ENCODE measurements around the gene EEF1G.
"Not testable (repeated sequence)": the region's sequence is repeated elsewhere in the genome, so short reads cannot be mapped to it uniquely, and the experiment has no call there.

The EEF1G gene, protein sequence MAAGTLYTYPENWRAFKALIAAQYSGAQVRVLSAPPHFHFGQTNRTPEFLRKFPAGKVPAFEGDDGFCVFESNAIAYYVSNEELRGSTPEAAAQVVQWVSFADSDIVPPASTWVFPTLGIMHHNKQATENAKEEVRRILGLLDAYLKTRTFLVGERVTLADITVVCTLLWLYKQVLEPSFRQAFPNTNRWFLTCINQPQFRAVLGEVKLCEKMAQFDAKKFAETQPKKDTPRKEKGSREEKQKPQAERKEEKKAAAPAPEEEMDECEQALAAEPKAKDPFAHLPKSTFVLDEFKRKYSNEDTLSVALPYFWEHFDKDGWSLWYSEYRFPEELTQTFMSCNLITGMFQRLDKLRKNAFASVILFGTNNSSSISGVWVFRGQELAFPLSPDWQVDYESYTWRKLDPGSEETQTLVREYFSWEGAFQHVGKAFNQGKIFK

DNA sequence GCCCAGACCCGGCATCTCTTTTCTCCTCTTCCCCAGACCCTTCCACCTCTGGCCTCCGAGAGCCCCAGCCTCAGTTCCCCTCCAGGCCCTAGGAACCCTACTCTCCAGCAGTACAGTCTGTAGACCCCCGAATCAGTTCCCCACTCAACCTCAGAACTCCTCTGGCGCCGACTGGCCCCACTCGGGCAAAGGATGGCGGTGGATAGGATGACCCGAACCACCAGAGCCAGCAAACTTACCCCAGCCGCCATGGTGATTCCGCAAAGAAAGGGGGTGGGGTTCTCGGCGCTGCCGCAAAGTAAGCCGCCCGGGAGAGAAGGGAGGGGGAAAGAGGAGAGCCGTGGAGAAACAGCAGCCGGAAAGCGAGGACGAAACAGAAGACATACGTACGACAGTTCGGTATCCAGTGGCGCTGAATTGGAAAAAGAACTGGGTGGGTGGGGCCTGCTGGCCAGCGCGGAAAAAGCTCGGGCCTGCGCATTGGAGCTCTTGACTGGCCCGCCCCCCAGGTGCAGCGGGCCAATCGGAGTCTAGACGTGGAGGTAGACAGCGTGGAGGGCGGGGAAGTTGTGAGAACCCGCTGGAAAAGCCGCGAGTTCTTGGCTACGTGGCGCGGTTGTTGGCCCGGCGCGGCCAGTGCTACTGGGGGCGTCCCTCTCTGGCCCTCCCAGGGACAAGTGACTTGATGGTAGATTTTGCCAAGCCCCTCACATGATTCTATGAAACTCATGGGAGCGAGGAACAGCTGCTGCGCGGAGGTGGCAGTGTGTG, at the start of gene EEF1G:
Gene EEF1G (minus strand): TSS at position 300 of the 771 bp plus-strand sequence. CDS start 49 bp downstream, at position 251.
- ChIA-PET CTCF (interaction anchor here (1.0 kb wide), 1 partner anchor 13 kb away, joined by 7 read pairs; no protein-coding TSS in a partner anchor), POLR2A (interaction anchor here (0.6 to 10.8 kb wide), 41 partner anchors 9 to 776 kb away, joined by 3 to 168 read pairs (median 4); partner anchors contain the start of genes AHNAK, B3GAT3, C11orf98 and CSKMT)
- DNase-seq (ENCODE audit: extremely low spot score) = peak; percentile 98
- TF ChIP-seq NFRKB (IDR thresholded peaks at IDR 0.05) (peak; percentile 15; the same call in 1 of the 2 replicates), ELF4 (IDR thresholded peaks at IDR 0.05) (peak; percentile 41; the same call in 1 of the 2 replicates), LEF1 (IDR thresholded peaks at IDR 0.05; ENCODE audit: borderline replicate concordance) (no peak), CTBP1 (IDR thresholded peaks at IDR 0.05; ENCODE audit: borderline replicate concordance) (no peak)
- TF ChIP-seq, protein P1, sequence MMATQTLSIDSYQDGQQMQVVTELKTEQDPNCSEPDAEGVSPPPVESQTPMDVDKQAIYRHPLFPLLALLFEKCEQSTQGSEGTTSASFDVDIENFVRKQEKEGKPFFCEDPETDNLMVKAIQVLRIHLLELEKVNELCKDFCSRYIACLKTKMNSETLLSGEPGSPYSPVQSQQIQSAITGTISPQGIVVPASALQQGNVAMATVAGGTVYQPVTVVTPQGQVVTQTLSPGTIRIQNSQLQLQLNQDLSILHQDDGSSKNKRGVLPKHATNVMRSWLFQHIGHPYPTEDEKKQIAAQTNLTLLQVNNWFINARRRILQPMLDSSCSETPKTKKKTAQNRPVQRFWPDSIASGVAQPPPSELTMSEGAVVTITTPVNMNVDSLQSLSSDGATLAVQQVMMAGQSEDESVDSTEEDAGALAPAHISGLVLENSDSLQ (IDR thresholded peaks at IDR 0.05) = peak; percentile 73

DNA sequence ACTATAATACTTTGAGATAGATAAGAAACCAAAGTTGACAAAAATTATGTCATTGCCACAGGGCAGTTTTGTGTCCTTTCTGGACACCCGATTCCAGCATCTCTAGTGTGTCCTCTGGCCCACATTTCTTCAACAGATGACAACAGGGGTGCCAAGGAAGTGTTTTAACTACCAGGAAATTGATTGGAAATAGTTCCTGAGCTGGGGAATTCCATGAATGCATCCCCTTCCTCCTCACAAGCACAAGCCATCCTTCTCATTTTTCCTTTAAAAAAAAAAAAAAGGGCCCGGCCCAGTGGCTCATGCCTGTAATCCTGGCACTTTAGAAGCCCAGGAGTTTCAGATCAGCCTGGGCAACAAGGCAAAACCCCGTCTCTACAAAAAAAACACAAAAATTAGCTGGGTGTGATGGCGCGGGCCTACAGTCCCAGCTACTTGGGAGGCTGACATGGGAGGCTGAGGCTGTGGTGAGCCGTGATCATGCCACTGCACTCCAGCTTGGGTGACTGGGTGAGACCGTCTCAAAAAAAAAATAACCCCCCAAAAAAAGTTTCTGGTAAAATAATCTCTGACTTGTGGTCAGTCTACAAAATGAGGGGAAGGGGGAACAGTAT, 48.9 kb upstream of the EEF1G start:
- CTCF ChIA-PET = interaction anchor here (0.7 to 1.4 kb wide), 2 partner anchors 11 to 31 kb away, joined by 3 to 5 read pairs; partner anchors contain the start of gene TUT1
- POLR2A ChIA-PET = interaction anchor here (0.8 to 4.6 kb wide), 19 partner anchors 9 to 219 kb away, joined by 3 to 61 read pairs (median 5); partner anchors contain the start of genes C11orf98, CSKMT, EEF1G and EML3
- no peak for DNase-seq (ENCODE audit: extremely low spot score)
- TF ChIP-seq ZNF384 (IDR thresholded peaks at IDR 0.05) (no peak), FOXM1 (IDR thresholded peaks at IDR 0.05; ENCODE audit: borderline replicate concordance) (no peak), NFRKB (IDR thresholded peaks at IDR 0.05) (no peak), L3MBTL2 (conservative IDR thresholded peaks at IDR 0.05) (no peak)

DNA sequence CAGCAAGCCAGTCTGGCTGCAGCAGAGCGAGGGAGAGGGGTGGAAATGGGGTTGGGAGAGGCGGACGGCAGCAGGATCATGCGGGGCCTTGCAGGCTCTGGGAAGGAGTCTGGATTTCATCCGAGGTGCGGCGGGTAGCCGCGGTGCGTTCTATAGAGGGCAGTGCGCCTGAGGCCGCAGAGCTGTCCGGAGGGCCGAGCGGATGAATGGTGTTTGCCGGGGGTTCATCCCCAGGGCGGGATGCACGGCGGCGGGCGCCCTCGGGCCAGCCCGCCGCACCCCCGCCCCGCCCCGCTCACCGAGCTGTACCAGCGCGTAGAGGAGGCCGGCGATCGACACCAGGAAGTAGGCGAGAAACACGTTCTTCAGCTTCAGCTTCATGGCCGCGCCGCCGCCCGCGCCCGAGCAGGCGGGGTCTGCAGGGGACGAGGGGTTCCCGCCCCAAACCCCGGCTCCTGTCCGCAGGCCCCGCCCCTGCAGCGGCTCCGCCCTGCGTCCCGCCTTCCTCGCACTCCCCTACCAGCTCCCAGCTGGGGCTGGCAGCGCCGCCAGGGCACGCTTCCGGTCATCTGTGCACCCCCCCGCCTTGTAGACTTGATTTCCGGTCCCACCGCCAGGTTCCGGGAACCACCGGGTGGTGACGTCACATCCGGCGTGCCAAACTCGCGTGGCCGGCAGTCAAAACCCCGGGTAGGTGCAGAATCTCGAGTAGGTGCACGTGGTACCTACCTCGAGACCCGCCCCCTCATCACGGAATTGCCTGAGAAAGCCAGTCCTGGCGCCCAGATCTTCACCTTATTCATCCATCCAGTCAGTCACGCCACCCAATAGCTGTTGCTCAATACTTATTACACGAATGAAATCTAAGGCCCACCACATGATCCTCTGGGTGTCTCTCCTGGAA, 48.1 kb upstream of the EEF1G start, which contains the start of gene B3GAT3:
Gene B3GAT3 (minus strand): TSS at position 420 of the 904 bp plus-strand sequence. CDS start 39 bp downstream, at position 381.
- TF ChIP-seq, protein P1 (IDR thresholded peaks at IDR 0.05) = no peak; the same call in 1 of the 2 replicates
- TF ChIP-seq NFRKB (IDR thresholded peaks at IDR 0.05) = no peak
- peak; percentile 87 for TF ChIP-seq L3MBTL2 (conservative IDR thresholded peaks at IDR 0.05)
- peak; percentile 49; the same call in 1 of the 2 replicates for TF ChIP-seq TARDBP (IDR thresholded peaks at IDR 0.05)
- no peak for TF ChIP-seq SP1 (IDR thresholded peaks at IDR 0.05)
- TF ChIP-seq HDGF (IDR thresholded peaks at IDR 0.05; ENCODE audit: borderline replicate concordance) = 0 out of 2 replicates have a peak, but pooled peaks have one; percentile 69
- peak; percentile 74 for TF ChIP-seq ELF4 (IDR thresholded peaks at IDR 0.05)
- TF ChIP-seq LEF1 (IDR thresholded peaks at IDR 0.05; ENCODE audit: borderline replicate concordance) = no peak
- no peak for TF ChIP-seq FOXM1 (IDR thresholded peaks at IDR 0.05; ENCODE audit: borderline replicate concordance)
- TF ChIP-seq CTBP1 (IDR thresholded peaks at IDR 0.05; ENCODE audit: borderline replicate concordance) = no peak
- no peak for TF ChIP-seq SUZ12 (IDR thresholded peaks at IDR 0.05)
- POLR2A ChIA-PET = interaction anchor here (0.8 to 4.6 kb wide), 25 partner anchors 9 to 220 kb away, joined by 3 to 61 read pairs (median 4); partner anchors contain the start of genes C11orf98, CSKMT, EEF1G and EML3
- DNase-seq (ENCODE audit: extremely low spot score) = peak; percentile 98
- CTCF ChIA-PET = interaction anchor here (0.7 to 1.2 kb wide), 2 partner anchors 10 to 30 kb away, joined by 3 to 7 read pairs; partner anchors contain the start of gene TUT1

DNA sequence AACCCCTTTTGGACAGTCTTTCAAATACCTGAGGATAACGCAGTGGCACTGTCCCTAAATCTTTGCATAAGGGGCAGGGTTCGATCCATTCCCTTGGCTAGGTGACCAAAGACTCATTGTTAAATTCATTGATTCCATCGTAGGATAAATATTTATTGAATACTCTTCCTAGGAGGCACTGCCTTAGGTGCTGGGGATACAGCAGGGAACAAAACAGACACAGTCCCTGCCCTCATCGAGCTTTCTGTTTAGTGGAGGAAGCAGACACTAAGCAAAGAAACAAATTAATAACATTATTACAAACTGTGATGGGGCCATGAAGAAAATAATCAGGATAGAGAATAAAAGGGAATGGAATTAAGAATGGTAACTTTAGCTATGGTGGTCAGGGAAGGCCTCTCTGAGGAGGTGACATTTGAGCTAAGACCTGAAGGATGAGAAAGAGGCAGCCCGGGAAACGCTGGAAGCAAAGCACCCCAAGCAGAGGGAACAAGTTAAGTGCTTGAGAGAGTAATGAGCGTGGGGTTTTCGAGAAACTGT, 47.4 kb upstream of the EEF1G start:
- CTCF ChIA-PET = interaction anchor here (1.2 kb wide), 1 partner anchor 9 kb away, joined by 7 read pairs; no protein-coding TSS in a partner anchor

DNA sequence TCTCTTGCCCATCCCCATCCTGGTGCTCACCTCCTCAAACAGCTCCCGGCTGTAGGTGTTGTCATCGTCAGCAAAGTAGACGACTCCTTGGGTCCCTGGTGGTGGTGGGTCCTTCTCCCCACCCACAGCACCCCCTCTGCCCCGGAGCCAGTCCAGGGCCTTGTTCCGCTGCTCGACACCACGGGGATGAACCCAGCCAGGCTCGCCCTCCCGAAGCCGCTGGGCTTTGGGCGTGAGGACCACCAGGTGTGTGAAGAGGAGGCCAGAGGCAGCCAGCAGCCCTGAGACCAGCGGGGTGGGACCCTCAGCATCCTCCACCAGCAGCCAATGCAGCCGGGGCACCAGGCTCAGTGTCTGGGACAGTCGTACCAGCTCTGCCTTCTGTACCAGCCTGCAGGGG, 43.3 kb upstream of the EEF1G start:
- DNase-seq (ENCODE audit: extremely low spot score) = not testable (repeated sequence)
- POLR2A ChIA-PET = interaction anchor here (3.6 kb wide), 1 partner anchor 25 kb away, joined by 19 read pairs; the partner anchor contains the start of gene TUT1
- CTCF ChIA-PET = interaction anchor here (0.6 kb wide), 1 partner anchor 15 kb away, joined by 4 read pairs; the partner anchor contains the start of gene MTA2

More for the DNA sequence above, 47.4 kb upstream of the EEF1G start:
- POLR2A ChIA-PET = interaction anchor here (0.6 to 4.6 kb wide), 17 partner anchors 9 to 220 kb away, joined by 3 to 61 read pairs (median 5); partner anchors contain the start of genes C11orf98, CSKMT, EEF1G and GANAB
- TF ChIP-seq HDGF (IDR thresholded peaks at IDR 0.05; ENCODE audit: borderline replicate concordance) (no peak), FOXM1 (IDR thresholded peaks at IDR 0.05; ENCODE audit: borderline replicate concordance) (no peak), ARNT (IDR thresholded peaks at IDR 0.05) (no peak), ZNF384 (IDR thresholded peaks at IDR 0.05) (no peak), TARDBP (IDR thresholded peaks at IDR 0.05) (no peak), SP1 (IDR thresholded peaks at IDR 0.05) (no peak)
- TF ChIP-seq, protein P1 (IDR thresholded peaks at IDR 0.05) = no peak
- DNase-seq (ENCODE audit: extremely low spot score) = no peak
